SK-N-SH treated with all-trans-retinoic acid at 6 μM for 48 hours (cell line): ENCODE data around the gene LTBP1.

Source experiments
- ATAC-seq: fragments of 200-7000 bp; cut with Tn5 transposase; 3 replicates; pipeline ENCODE4 v1.9.1; 2020; ENCODE audit warnings: mild to moderate bottlenecking, moderate library complexity
- ARNTL ChIP-seq: fragments of 450-650 bp; formaldehyde crosslinking; IDR thresholded peaks from 2 replicates; pipeline ENCODE4 v1.5.0; 2020; ENCODE audit warnings: low read depth, mild to moderate bottlenecking, moderate library complexity, borderline replicate concordance
- BACH2 ChIP-seq: fragments of 250-450 bp; sonication (Bioruptor Pico); IDR thresholded peaks from 2 replicates; pipeline ENCODE4 v1.9.0; 2021; ENCODE audit warnings: mild to moderate bottlenecking, borderline replicate concordance
- CSDC2 ChIP-seq: fragments of 250-450 bp; sonication (Bioruptor Pico); IDR thresholded peaks from 2 replicates; pipeline ENCODE4 v1.5.0; 2020; ENCODE audit warnings: mild to moderate bottlenecking, moderate library complexity
- ESRRG ChIP-seq: fragments of 250-450 bp; sonication (Bioruptor Pico); IDR thresholded peaks from 2 replicates; pipeline ENCODE4 v1.6.1; 2021; ENCODE audit warnings: mild to moderate bottlenecking
- GLIS3 ChIP-seq: fragments of 250-450 bp; sonication (Bioruptor Pico); IDR thresholded peaks from 2 replicates; pipeline ENCODE4 v1.5.0; 2020; ENCODE audit warnings: mild to moderate bottlenecking, moderate library complexity
- ISL1 ChIP-seq: fragments of 250-450 bp; sonication (Bioruptor Pico); IDR thresholded peaks from 2 replicates; pipeline ENCODE4 v2.1.2; 2022; ENCODE audit warnings: mild to moderate bottlenecking, moderate library complexity
- OSR1 ChIP-seq: fragments of 250-450 bp; sonication (Bioruptor Pico); IDR thresholded peaks from 2 replicates; pipeline ENCODE4 v1.8.0; 2022; ENCODE audit warnings: moderate library complexity, mild to moderate bottlenecking, inconsistent platforms
- PATZ1 ChIP-seq: fragments of 250-450 bp; sonication (Bioruptor Pico); IDR thresholded peaks from 2 replicates; pipeline ENCODE4 v1.8.0; 2020; ENCODE audit warnings: mild to moderate bottlenecking, moderate library complexity, borderline replicate concordance
- PPARA ChIP-seq: fragments of 250-450 bp; sonication (Bioruptor Pico); IDR thresholded peaks from 2 replicates; pipeline ENCODE4 v1.5.0; 2020; ENCODE audit warnings: mild to moderate bottlenecking, borderline replicate concordance
- RARB ChIP-seq: fragments of 250-450 bp; sonication (Bioruptor Pico); IDR thresholded peaks from 2 replicates; pipeline ENCODE4 v1.8.0; 2021; ENCODE audit warnings: mild to moderate bottlenecking, moderate library complexity
- SNAI2 ChIP-seq: fragments of 250-450 bp; sonication (Bioruptor Pico); IDR thresholded peaks from 2 replicates; pipeline ENCODE4 v1.5.0; 2020; ENCODE audit warnings: mild to moderate bottlenecking, moderate library complexity
- TCF4 ChIP-seq: fragments of 250-450 bp; sonication (Bioruptor Pico); IDR thresholded peaks from 2 replicates; pipeline ENCODE4 v1.8.0; 2021; ENCODE audit warnings: mild to moderate bottlenecking, moderate library complexity, borderline replicate concordance
- TOX ChIP-seq: fragments of 250-450 bp; sonication (Bioruptor Pico); IDR thresholded peaks from 2 replicates; pipeline ENCODE4 v1.8.0; 2021; ENCODE audit warnings: mild to moderate bottlenecking, moderate library complexity, borderline replicate concordance
- TSHZ2 ChIP-seq: fragments of 250-450 bp; sonication (Bioruptor Pico); IDR thresholded peaks from 2 replicates; pipeline ENCODE4 v1.5.0; 2020; ENCODE audit warnings: mild to moderate bottlenecking, moderate library complexity
- ZC3H10 ChIP-seq: fragments of 250-450 bp; sonication (Bioruptor Pico); IDR thresholded peaks from 2 replicates; pipeline ENCODE4 v1.5.1; 2021; ENCODE audit warnings: mild to moderate bottlenecking, moderate library complexity
- ZFP3 ChIP-seq: fragments of 250-450 bp; sonication (Bioruptor Pico); IDR thresholded peaks from 2 replicates; pipeline ENCODE4 v1.5.0; 2020; ENCODE audit warnings: mild to moderate bottlenecking, moderate library complexity
- ZFP30 ChIP-seq: fragments of 450-650 bp; formaldehyde crosslinking; IDR thresholded peaks from 2 replicates; pipeline ENCODE4 v1.5.0; 2022; ENCODE audit warnings: mild to moderate bottlenecking, moderate library complexity
- ZNF565 ChIP-seq: fragments of 450-650 bp; formaldehyde crosslinking; conservative IDR thresholded peaks from 2 replicates; pipeline ENCODE4 v1.5.0; 2020; ENCODE audit warnings: low read depth, mild to moderate bottlenecking, moderate library complexity
- ZNF70 ChIP-seq: fragments of 450-650 bp; formaldehyde crosslinking; IDR thresholded peaks from 2 replicates; pipeline ENCODE4 v1.5.0; 2020; ENCODE audit warnings: mild to moderate bottlenecking, moderate library complexity
- ZNF8 ChIP-seq: fragments of 450-650 bp; formaldehyde crosslinking; IDR thresholded peaks from 2 replicates; pipeline ENCODE4 v1.5.0; 2020; ENCODE audit warnings: mild to moderate bottlenecking, moderate library complexity
- TF ChIP-seq, protein P1 (sequence below): fragments of 250-450 bp; sonication (Bioruptor Pico); IDR thresholded peaks from 2 replicates; pipeline ENCODE4 v1.5.1; 2020; ENCODE audit warnings: low read depth, mild to moderate bottlenecking, moderate library complexity
- TF ChIP-seq, protein P2 (sequence below): fragments of 250-450 bp; sonication (Bioruptor Pico); IDR thresholded peaks from 2 replicates; pipeline ENCODE4 v1.8.0; 2021; ENCODE audit warnings: low read depth, mild to moderate bottlenecking, moderate library complexity, borderline replicate concordance

The LTBP1 gene

DNA sequence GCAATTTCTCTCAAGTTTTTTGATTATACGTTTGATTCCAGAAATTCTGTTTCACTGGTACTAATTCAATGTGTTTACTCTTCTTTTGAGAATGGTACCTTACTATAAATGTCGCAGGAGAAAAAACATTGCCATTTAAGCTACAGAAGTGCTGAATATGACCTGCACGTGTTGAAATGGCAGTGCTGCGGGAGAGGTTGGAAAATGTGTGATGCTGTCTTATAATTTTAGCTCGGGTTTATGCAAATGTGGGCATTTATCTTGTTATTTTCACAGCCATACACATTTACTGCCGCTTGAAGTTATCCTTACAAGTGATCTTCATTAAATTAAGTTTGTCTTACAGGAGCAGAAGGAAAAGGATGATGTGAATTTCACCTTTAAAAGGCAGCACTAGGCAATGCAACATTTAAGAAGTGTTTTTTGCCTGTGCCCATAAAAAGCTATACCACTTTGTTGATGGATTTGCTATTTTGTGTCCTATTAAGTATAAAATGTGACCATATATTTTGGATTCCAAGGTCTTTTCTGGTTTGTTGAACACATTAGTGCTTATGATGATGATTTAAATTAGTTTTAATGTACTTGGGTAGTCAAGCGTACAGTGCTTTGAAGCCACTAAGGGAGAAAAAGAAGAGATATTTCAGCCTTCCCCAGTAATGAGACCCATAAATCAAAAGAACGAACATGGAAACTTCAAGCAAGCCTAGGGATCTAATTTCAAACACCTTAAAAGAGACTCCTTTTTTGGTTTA, 112.1 kb downstream of the LTBP1 start:
- ATAC-seq = no peak; the same call in 2 of the 3 replicates
- no peak for TF ChIP-seq ZC3H10 (CRISPR knock-in tag)
- TF ChIP-seq ESRRG = no peak
- TF ChIP-seq SNAI2 (CRISPR knock-in tag) = no peak
- TF ChIP-seq TSHZ2 = no peak
- TF ChIP-seq TCF4 = no peak
- no peak for TF ChIP-seq ARNTL (CRISPR knock-in tag)
- no peak for TF ChIP-seq GLIS3
- TF ChIP-seq ZNF565 (CRISPR knock-in tag) = no peak
- no peak for TF ChIP-seq ZNF70
- TF ChIP-seq TOX (CRISPR knock-in tag) = no peak
- no peak for TF ChIP-seq RARB (CRISPR knock-in tag)
- TF ChIP-seq BACH2 (CRISPR knock-in tag) = no peak
- TF ChIP-seq ZFP30 (CRISPR knock-in tag) = no peak
- TF ChIP-seq PPARA (CRISPR knock-in tag) = no peak
- no peak for TF ChIP-seq CSDC2 (CRISPR knock-in tag)

DNA sequence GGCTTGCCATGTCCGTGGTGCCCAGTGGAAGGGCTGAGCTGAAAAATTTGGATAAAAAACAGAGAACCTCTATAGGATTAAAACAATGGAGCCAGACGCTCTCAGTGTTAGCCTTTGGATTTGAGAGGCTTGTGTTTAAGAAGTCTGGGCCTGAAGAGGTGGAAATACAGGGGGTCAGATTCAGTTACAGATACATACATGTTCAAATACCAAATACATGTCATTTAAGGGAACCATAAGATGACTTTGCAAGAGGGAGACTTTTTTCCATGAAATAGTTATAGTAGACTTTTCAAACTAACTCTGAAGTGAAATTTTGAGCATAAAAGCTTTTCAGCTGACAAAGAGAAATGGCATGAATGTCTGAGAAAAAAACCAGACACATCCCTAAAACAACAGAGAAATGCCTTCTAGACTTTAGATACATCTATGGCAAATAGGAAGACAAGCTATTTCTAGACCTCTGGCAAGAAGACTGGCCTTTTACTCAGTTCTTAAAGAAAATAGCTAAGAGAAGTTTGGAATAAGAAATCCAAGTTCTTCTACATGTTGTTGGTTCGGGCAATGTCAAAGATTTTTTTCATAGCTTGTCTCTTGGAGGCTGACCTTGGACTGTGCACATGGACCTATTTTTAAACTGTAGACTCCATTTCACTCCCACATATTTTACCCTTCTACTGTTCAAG, 112.9 kb downstream of the LTBP1 start:
- TF ChIP-seq TSHZ2 (no peak), ZFP30 (CRISPR knock-in tag) (no peak), ZNF565 (CRISPR knock-in tag) (no peak), ESRRG (no peak), ZNF8 (CRISPR knock-in tag) (no peak), CSDC2 (CRISPR knock-in tag) (peak; percentile 60; the same call in 1 of the 2 replicates), SNAI2 (CRISPR knock-in tag) (no peak), BACH2 (CRISPR knock-in tag) (no peak), ISL1 (CRISPR knock-in tag) (peak; percentile 59), TOX (CRISPR knock-in tag) (peak; percentile 40; the same call in 1 of the 2 replicates), ZFP3 (no peak), TCF4 (no peak), PATZ1 (CRISPR knock-in tag) (no peak), ZC3H10 (CRISPR knock-in tag) (no peak), GLIS3 (no peak), OSR1 (CRISPR knock-in tag) (no peak), PPARA (CRISPR knock-in tag) (no peak), ZNF70 (no peak)
- TF ChIP-seq, protein P1, sequence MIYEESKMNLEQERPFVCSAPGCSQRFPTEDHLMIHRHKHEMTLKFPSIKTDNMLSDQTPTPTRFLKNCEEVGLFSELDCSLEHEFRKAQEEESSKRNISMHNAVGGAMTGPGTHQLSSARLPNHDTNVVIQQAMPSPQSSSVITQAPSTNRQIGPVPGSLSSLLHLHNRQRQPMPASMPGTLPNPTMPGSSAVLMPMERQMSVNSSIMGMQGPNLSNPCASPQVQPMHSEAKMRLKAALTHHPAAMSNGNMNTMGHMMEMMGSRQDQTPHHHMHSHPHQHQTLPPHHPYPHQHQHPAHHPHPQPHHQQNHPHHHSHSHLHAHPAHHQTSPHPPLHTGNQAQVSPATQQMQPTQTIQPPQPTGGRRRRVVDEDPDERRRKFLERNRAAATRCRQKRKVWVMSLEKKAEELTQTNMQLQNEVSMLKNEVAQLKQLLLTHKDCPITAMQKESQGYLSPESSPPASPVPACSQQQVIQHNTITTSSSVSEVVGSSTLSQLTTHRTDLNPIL (CRISPR knock-in tag) = no peak
- TF ChIP-seq, protein P2, sequence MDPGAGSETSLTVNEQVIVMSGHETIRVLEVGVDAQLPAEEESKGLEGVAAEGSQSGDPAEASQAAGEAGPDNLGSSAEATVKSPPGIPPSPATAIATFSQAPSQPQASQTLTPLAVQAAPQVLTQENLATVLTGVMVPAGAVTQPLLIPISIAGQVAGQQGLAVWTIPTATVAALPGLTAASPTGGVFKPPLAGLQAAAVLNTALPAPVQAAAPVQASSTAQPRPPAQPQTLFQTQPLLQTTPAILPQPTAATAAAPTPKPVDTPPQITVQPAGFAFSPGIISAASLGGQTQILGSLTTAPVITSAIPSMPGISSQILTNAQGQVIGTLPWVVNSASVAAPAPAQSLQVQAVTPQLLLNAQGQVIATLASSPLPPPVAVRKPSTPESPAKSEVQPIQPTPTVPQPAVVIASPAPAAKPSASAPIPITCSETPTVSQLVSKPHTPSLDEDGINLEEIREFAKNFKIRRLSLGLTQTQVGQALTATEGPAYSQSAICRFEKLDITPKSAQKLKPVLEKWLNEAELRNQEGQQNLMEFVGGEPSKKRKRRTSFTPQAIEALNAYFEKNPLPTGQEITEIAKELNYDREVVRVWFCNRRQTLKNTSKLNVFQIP = no peak
- peak; percentile 87 for ATAC-seq
